Uterus (tissue), 4 donors: ENCODE data around the gene ZNF212. TPM values are rescaled to one million over a fixed set of nuclear protein-coding genes. Genes with fewer than 3 reads are reported as not detected.

Experiments used
- DNase-seq, 2 donors: peaks; one replicate each; pipeline ENCODE4 v3.0.0-alpha.2; 2019 to 2020
- H3K27ac ChIP-seq, 2 donors: fragments of 200-600 bp; sonication (generic); 1 replicate in 1 of 2; 2 replicates in 1 of 2; pipeline ENCODE4 v1.5.1; 2016 to 2018
- H3K27me3 ChIP-seq, 2 donors: fragments of 200-600 bp; sonication (generic); one replicate each; pipeline ENCODE4 v1.5.1; 2018 to 2019; ENCODE audit warnings: control low read depth in 1 of 2
- H3K36me3 ChIP-seq, 2 donors: fragments of 200-600 bp; sonication (generic); one replicate each; pipeline ENCODE4 v1.5.1; 2019; ENCODE audit warnings: control low read depth in 1 of 2
- H3K4me1 ChIP-seq, 2 donors: fragments of 200-600 bp; sonication (generic); one replicate each; pipeline ENCODE4 v1.5.1; 2018 to 2019; ENCODE audit warnings: control low read depth in 1 of 2
- H3K4me3 ChIP-seq, 2 donors: fragments of 200-600 bp; sonication (generic); 1 replicate in 1 of 2; 2 replicates in 1 of 2; pipeline ENCODE4 v1.5.1; 2018 to 2019; ENCODE audit warnings: mild to moderate bottlenecking in 1 of 2
- H3K9me3 ChIP-seq, 2 donors: fragments of 200-600 bp; sonication (generic); one replicate each; pipeline ENCODE4 v1.5.1; 2019; ENCODE audit warnings: control low read depth in 1 of 2
- POLR2A ChIP-seq, 2 donors: fragments of 450-650 bp; IDR thresholded peaks; one replicate each; pipeline ENCODE4 v1.6.1; 2016; ENCODE audit warnings: antibody characterized with exemption in 2 of 2, mild to moderate bottlenecking in 1 of 2, moderate library complexity in 1 of 2
- intact Hi-C: fragments of 100-400 bp; cut with DNase I; formaldehyde crosslinking; loops from one replicate; pipeline ENCODE4 v1.15.1; 2023; ENCODE audit warnings: low total_unique reads
- total RNA-seq, 4 donors: library from RNA; depleted of rRNA in 3 of 4; stranded (reverse); fragments of >200 nt in 3 of 4; gene quantifications; one replicate each; pipeline versions ENCODE4 v1.1.0 to v1.2.4, GENCODE V29; 2014 to 2023
- TF ChIP-seq, protein P1 (sequence below), 4 experiments: fragments of 200-600 bp in 2 of 4; fragments of 450-650 bp in 2 of 4; sonication (generic) in 2 of 4; IDR thresholded peaks; one replicate each; pipeline ENCODE4 v1.5.1; 2016 to 2019; ENCODE audit warnings: antibody characterized with exemption in 4 of 4, mild to moderate bottlenecking in 2 of 4, moderate library complexity in 1 of 4
- donor health status: DM: yes; HTN: yes; CAD: no.

ZNF212 gene
- total RNA-seq, 4 donors from 2014 or later = 2.9 to 14.1 (median 7.7) TPM

DNA sequence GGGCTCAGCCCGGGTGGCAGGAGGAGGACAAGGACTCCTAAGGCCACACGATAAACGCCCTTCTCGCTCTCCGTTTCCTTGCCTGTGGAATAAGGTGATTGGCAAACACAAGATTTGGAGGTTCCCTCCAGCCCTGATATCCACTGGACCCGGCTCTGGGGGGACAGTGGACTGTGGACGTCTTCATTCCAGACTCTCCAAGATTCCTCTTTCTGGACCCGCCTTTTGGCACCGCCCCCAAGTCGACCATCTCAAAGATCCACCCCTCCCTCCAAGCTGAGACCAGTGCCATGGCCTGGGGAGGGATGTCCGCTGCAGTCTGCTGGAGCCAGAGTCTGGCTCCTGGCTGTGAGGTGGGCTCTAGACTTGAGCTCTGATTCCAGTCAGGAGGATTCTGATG, 46.2 kb downstream of the ZNF212 start:
- Histone ChIP-seq H3K4me1 (no peaks in the 10 kb centered on the region), H3K36me3 (no peaks in the 10 kb centered on the region), H3K27me3 (no peaks in the 10 kb centered on the region), H3K4me3 (peak overlapping the region; percentile 36 to 50), H3K9me3 (no peaks in the 10 kb centered on the region), H3K27ac (peak overlapping the region in 1 of 2 donors; percentile 46)
- no peak for DNase-seq
- TF ChIP-seq, protein P1, sequence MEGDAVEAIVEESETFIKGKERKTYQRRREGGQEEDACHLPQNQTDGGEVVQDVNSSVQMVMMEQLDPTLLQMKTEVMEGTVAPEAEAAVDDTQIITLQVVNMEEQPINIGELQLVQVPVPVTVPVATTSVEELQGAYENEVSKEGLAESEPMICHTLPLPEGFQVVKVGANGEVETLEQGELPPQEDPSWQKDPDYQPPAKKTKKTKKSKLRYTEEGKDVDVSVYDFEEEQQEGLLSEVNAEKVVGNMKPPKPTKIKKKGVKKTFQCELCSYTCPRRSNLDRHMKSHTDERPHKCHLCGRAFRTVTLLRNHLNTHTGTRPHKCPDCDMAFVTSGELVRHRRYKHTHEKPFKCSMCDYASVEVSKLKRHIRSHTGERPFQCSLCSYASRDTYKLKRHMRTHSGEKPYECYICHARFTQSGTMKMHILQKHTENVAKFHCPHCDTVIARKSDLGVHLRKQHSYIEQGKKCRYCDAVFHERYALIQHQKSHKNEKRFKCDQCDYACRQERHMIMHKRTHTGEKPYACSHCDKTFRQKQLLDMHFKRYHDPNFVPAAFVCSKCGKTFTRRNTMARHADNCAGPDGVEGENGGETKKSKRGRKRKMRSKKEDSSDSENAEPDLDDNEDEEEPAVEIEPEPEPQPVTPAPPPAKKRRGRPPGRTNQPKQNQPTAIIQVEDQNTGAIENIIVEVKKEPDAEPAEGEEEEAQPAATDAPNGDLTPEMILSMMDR (IDR thresholded peaks at IDR 0.05) = no peak
- TF ChIP-seq POLR2A (IDR thresholded peaks at IDR 0.05) = no peak
- intact Hi-C loops = no loop called here

DNA sequence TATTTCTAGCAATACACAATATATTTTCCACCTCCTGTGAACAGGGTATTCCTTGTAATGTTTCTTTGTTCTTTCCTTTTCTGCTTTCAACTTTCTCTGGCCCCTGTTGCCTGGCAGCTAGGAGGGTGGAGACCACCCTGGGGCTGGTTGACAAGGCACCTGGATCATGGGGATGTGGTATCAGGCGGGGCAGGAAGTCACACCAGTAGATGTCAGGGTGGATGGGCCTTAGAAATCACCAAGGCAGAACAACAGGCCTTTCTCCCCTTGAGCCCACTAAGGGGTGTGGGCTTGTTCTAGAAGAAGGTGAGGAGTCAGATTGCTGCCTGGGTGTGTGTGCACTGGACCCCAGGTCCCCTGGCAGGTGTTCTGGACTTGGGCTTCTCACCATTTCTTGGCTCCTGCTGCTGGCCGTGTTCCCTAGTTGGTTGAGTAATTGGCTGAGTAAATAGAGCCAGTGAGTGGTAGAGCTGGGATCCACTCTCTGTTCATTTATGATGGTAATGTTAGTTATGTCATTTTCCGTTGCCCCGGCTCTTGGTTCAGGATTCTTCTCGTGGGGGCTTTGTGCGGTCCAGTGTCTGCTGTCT, 47.5 kb downstream of the ZNF212 start:
- Histone ChIP-seq H3K9me3 (no peaks in the 10 kb centered on the region), H3K36me3 (no peaks in the 10 kb centered on the region), H3K4me1 (no peaks in the 10 kb centered on the region), H3K27me3 (no peaks in the 10 kb centered on the region), H3K27ac (no peak overlapping the region), H3K4me3 (no peak overlapping the region)
- intact Hi-C loops = no loop called here
- DNase-seq = no peak
- no peak for TF ChIP-seq POLR2A (IDR thresholded peaks at IDR 0.05)
- TF ChIP-seq, protein P1 (IDR thresholded peaks at IDR 0.05) = no peak

DNA sequence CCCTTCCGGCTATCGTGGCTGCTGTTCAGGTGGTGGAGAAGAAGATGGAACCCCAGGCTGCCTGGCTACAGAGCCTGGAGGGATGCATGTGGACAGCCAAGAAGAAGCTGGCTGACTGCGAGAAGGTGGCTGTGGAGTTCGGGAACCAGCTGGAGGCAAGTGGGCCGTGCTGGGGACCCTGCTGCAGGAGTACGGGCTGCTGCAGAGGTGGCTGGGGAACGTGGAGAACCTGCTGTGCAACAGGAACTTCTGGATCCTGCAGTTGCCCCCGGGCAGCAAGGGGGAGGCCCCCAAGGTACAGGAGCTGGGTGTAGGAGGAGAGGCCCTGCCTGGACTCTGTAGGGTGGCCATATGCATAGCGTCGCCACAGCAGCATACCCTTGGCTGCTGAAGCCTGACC, 48.2 kb downstream of the ZNF212 start:
- no peaks in the 10 kb centered on the region for H3K27me3 ChIP-seq
- no peak for TF ChIP-seq POLR2A (IDR thresholded peaks at IDR 0.05)
- TF ChIP-seq, protein P1 (IDR thresholded peaks at IDR 0.05) = no peak
- no peak for DNase-seq
- no peaks in the 10 kb centered on the region for H3K4me1 ChIP-seq
- H3K4me3 ChIP-seq = no peak overlapping the region
- no peaks in the 10 kb centered on the region for H3K9me3 ChIP-seq
- intact Hi-C loops = no loop called here
- no peak overlapping the region for H3K27ac ChIP-seq
- no peaks in the 10 kb centered on the region for H3K36me3 ChIP-seq

DNA sequence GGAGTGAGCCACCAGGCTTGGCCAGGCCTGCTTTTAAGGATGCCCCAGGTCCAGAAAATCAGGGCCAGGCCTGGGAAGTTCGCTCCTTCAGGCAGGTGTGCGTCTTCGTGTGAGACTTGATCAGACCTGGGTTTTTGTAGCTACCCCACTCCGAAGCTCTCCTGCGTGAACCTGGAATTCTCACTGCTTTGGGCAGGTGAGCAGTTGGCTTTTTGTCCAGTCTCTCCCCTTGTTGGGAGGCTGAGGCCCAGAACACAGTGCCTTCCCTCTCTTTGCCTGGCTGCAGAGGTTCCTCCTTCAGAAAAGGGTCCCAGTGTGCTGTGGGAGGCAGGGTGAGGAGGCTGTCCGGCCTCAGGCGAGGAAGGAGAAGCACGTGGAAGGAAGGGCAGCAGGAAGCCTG, 49.8 kb downstream of the ZNF212 start:
- Histone ChIP-seq H3K27me3 (no peaks in the 10 kb centered on the region), H3K4me3 (no peak overlapping the region), H3K4me1 (no peaks in the 10 kb centered on the region), H3K9me3 (no peaks in the 10 kb centered on the region), H3K36me3 (no peaks in the 10 kb centered on the region), H3K27ac (no peak overlapping the region)
- intact Hi-C loops = no loop called here
- DNase-seq = no peak
- TF ChIP-seq POLR2A (IDR thresholded peaks at IDR 0.05) = no peak
- TF ChIP-seq, protein P1 (IDR thresholded peaks at IDR 0.05) = no peak

DNA sequence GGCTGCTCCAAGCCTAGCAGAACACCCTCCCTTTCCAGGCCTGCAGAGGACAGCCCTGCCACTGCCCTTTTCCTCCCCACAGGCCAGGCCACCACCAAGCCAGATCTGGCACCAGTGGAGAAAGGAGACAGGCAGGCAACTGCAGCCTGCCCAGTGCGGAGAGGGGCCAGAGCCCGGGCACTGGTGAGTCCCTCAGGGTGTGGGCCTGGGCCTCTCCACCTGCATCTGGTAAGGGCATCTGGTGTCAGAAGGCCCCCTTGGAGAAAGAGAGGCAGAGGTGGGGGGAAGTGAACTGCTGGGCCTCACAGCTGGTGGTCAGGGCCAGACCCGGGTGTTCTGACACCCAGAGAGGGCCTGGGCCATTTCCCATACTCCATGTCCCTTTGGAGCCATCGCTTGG, 50.4 kb downstream of the ZNF212 start:
- H3K4me1 ChIP-seq = no peaks in the 10 kb centered on the region
- no peaks in the 10 kb centered on the region for H3K36me3 ChIP-seq
- intact Hi-C loops = no loop called here
- no peaks in the 10 kb centered on the region for H3K9me3 ChIP-seq
- DNase-seq = no peak
- no peak overlapping the region for H3K4me3 ChIP-seq
- no peaks in the 10 kb centered on the region for H3K27me3 ChIP-seq
- TF ChIP-seq, protein P1 (IDR thresholded peaks at IDR 0.05) = no peak
- TF ChIP-seq POLR2A (IDR thresholded peaks at IDR 0.05) = no peak
- no peak overlapping the region for H3K27ac ChIP-seq
